ENCODE data around the gene KRTAP10-3.

DNA sequence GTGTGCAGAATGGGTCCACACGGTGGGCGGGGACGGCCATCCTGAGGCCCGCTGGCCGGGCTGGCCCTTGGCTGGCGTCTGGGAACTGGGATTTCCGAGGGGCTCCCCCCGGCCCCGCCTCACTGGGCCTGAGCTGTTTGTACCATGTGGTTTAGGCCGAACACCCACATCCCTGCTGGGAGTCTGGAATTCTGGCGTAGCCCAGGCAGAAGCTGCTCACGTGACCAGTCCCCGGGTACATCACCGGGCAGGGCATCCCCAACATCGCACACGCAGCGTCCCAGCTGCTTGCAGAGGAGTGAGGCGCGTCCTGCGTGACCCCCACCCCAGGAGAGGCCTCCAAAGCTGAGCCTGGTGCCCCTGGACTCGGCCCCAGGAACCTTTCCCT, 43.9 kb upstream of the KRTAP10-3 start:
- TF ChIP-seq, protein P1, sequence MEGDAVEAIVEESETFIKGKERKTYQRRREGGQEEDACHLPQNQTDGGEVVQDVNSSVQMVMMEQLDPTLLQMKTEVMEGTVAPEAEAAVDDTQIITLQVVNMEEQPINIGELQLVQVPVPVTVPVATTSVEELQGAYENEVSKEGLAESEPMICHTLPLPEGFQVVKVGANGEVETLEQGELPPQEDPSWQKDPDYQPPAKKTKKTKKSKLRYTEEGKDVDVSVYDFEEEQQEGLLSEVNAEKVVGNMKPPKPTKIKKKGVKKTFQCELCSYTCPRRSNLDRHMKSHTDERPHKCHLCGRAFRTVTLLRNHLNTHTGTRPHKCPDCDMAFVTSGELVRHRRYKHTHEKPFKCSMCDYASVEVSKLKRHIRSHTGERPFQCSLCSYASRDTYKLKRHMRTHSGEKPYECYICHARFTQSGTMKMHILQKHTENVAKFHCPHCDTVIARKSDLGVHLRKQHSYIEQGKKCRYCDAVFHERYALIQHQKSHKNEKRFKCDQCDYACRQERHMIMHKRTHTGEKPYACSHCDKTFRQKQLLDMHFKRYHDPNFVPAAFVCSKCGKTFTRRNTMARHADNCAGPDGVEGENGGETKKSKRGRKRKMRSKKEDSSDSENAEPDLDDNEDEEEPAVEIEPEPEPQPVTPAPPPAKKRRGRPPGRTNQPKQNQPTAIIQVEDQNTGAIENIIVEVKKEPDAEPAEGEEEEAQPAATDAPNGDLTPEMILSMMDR (IDR thresholded peaks at IDR 0.05): no peak
- no peak for TF ChIP-seq EP300 (IDR thresholded peaks at IDR 0.05)
- TF ChIP-seq POLR2A (IDR thresholded peaks at IDR 0.05): no peak
- no peak for TF ChIP-seq POLR2AphosphoS5 (IDR thresholded peaks at IDR 0.05)
